SJCRH30 (cell line): Measurements from ENCODE around the gene ITPRID1. TPM values are rescaled to one million over a fixed set of nuclear protein-coding genes. Genes with fewer than 3 reads are reported as not detected.
"Not testable (repeated sequence)": the region's sequence is repeated elsewhere in the genome, so short reads cannot be mapped to it uniquely, and the experiment has no call there.

ENCODE experiments used
- DNase-seq, 2 experiments: peaks; one replicate each; pipeline ENCODE4 v3.0.0-alpha.2; 2015 to 2020
- H3K27ac ChIP-seq: fragments of 250-450 bp; sonication (Bioruptor Pico); 2 replicates; pipeline ENCODE4 v1.5.1; 2020; ENCODE audit warnings: mild to moderate bottlenecking, moderate library complexity
- H3K27me3 ChIP-seq: fragments of 250-450 bp; sonication (Bioruptor Pico); 2 replicates; pipeline ENCODE4 v1.5.1; 2020; ENCODE audit warnings: mild to moderate bottlenecking, moderate library complexity
- H3K36me3 ChIP-seq: fragments of 250-450 bp; sonication (Bioruptor Pico); 2 replicates; pipeline ENCODE4 v1.5.1; 2020; ENCODE audit warnings: mild to moderate bottlenecking, moderate library complexity
- H3K4me1 ChIP-seq: fragments of 250-450 bp; sonication (Bioruptor Pico); 2 replicates; pipeline ENCODE4 v1.5.1; 2020; ENCODE audit warnings: mild to moderate bottlenecking, moderate library complexity
- H3K4me3 ChIP-seq: fragments of 250-450 bp; sonication (Bioruptor Pico); 2 replicates; pipeline ENCODE4 v1.5.1; 2020; ENCODE audit warnings: mild to moderate bottlenecking, moderate library complexity
- H3K9me3 ChIP-seq: fragments of 250-450 bp; sonication (Bioruptor Pico); replicated peaks from 2 replicates; pipeline ENCODE4 v1.5.1; 2020; ENCODE audit warnings: mild to moderate bottlenecking, moderate library complexity
- total RNA-seq: library from RNA; depleted of rRNA; stranded (reverse); fragments of >200 nt; shearing (Covaris generic); gene quantifications from 2 replicates; pipeline ENCODE4 v1.2.3, GENCODE V29; 2014

Gene ITPRID1
- total RNA-seq, 1 experiment from 2014 or later = not detected

DNA sequence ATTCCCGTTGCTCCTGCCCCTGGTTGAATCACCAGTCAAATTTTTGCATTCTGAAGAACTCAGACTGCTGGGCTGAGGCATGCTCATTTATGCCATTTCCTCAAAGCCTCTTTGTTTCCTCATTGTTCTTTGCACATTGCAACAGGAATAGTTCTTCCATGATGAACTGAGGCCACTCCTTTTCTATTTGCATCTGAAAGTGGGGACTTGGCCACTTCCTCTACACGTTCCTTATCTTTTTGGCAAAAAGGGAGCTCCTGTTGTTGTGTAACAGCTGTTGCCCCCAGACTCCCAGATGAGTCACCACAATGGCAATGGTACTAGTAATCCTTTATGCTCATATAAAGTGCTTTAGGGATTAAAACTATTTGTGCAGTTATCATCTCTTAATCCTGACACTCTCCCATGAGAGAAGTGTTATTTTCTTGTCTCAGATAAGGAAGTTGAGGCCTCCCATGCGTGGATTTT lies 20.1 kb upstream of the ITPRID1 start:
- DNase-seq = peak; percentile 29 to 34
- no peak overlapping the region for H3K27ac ChIP-seq
- H3K27me3 ChIP-seq = no peaks in the 10 kb centered on the region
- H3K4me3 ChIP-seq = no peak overlapping the region
- no peaks in the 10 kb centered on the region for H3K36me3 ChIP-seq
- H3K9me3 ChIP-seq = no peaks in the 10 kb centered on the region
- peaks cover 10% of the 10 kb centered on the region for H3K4me1 ChIP-seq

DNA sequence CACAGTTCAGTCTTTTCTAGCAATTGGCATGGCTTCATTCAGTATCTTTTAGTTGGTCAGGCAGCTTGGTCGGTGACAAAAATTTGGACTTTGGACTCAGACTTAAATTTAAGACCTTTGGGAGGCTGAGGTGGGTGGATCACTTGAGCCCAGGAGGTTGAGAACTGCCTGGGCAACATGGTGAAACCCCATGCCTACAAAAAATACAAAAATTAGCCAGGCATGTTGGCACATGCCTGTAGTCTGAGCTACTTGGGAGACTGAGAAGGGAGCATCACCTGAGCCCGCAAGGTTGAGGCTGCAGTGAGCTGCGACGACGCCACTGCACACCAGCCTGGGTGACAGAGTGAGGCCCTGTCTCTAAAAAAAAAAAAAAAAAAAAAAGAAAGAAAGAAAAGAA lies 19.5 kb upstream of the ITPRID1 start:
- DNase-seq = no peak
- no peaks in the 10 kb centered on the region for H3K36me3 ChIP-seq
- no peak overlapping the region for H3K4me3 ChIP-seq
- H3K4me1 ChIP-seq = peaks cover 10% of the 10 kb centered on the region
- H3K27ac ChIP-seq = no peak overlapping the region
- H3K9me3 ChIP-seq = no peaks in the 10 kb centered on the region
- H3K27me3 ChIP-seq = no peaks in the 10 kb centered on the region

DNA sequence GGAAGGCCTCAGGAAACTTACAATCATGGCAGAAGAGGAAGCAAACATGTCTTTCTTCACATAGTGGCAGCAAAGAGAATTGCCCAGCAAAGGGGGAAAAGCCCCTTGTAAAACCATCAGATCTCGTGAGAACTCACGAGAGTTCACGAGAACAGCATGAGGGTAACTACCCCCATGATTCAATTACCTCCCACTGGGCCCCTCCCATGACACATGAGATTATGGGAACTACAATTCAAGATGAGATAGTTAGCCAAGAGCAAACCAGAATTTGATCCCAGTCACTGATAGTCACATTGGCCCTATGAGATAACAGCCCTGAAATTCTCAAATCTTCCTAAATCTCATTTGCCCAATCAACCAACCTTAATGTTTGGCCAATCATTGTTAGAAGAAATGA lies 18.2 kb upstream of the ITPRID1 start:
- Histone ChIP-seq H3K27ac (no peak overlapping the region), H3K4me1 (peaks cover 10% of the 10 kb centered on the region), H3K27me3 (no peaks in the 10 kb centered on the region), H3K9me3 (no peaks in the 10 kb centered on the region), H3K4me3 (no peak overlapping the region), H3K36me3 (no peaks in the 10 kb centered on the region)
- no peak for DNase-seq

DNA sequence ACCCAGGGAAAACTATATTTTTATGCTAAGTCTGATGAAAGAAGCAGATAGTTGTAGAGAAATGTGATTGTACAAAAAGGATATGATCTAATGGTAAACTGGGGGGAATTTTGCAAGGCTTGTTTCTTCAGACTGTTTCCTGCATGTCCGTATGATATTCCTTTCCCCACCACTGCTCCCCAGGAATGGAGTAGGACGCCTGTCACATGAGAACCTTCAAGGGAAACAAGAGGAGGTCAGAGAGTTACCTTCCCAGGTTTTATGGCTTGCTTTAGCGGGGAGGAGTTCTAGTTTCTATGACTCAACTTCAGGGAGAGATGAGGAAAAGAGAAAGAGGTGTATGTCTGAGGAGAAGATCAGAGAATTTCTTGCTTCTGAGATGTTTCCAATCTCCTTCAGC lies 16.4 kb upstream of the ITPRID1 start:
- no peak overlapping the region for H3K4me3 ChIP-seq
- no peaks in the 10 kb centered on the region for H3K36me3 ChIP-seq
- H3K9me3 ChIP-seq = no peaks in the 10 kb centered on the region
- H3K4me1 ChIP-seq = peaks cover 10% of the 10 kb centered on the region
- no peak for DNase-seq
- H3K27me3 ChIP-seq = no peaks in the 10 kb centered on the region
- no peak overlapping the region for H3K27ac ChIP-seq

DNA sequence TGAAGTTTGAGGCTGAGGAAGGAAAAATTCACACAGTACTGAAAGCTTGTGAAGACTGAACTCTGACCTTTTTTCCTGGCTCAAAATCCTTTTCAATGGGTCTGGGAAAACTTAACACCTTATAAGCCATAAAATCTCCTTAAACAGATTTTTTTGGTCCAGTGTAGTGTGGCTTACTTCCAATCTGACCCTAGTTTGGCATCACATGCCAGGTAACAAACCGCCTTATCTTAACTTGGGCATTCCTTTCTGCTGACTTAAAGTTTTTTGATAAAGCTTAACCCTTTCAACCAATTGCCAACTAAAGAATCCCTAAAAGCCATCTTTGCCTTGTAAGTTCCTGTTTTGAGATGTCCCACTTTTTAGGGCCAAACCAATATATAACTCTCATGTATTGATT lies 13.2 kb upstream of the ITPRID1 start:
- no peaks in the 10 kb centered on the region for H3K27me3 ChIP-seq
- H3K9me3 ChIP-seq = no peaks in the 10 kb centered on the region
- no peak for DNase-seq
- no peaks in the 10 kb centered on the region for H3K36me3 ChIP-seq
- no peak overlapping the region for H3K4me3 ChIP-seq
- H3K27ac ChIP-seq = no peak overlapping the region
- H3K4me1 ChIP-seq = no peaks in the 10 kb centered on the region

DNA sequence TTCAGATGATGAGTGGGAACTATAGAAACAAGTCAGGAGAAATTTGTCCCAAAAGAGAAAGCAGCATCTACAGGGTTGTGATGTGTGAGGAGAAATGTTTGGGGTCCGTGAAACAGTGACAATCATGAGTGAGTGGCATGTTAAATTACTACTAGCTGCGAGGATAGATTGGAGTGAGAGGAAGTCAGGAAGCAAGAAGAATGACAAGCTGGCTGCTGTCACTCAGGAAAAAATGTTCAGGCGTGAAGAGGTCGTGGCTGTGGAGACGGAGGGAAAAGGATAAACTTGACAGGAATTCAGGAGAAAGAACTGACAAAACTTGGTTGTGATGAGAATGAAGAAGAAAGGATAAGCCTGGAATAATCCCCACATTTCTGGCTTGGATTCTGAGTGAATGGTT lies 5.1 kb upstream of the ITPRID1 start:
- DNase-seq = no peak
- H3K27ac ChIP-seq = no peak overlapping the region
- H3K36me3 ChIP-seq = no peaks in the 10 kb centered on the region
- H3K4me1 ChIP-seq = no peaks in the 10 kb centered on the region
- no peaks in the 10 kb centered on the region for H3K9me3 ChIP-seq
- H3K27me3 ChIP-seq = no peaks in the 10 kb centered on the region; the same call in 1 of the 2 replicates
- no peak overlapping the region for H3K4me3 ChIP-seq

DNA sequence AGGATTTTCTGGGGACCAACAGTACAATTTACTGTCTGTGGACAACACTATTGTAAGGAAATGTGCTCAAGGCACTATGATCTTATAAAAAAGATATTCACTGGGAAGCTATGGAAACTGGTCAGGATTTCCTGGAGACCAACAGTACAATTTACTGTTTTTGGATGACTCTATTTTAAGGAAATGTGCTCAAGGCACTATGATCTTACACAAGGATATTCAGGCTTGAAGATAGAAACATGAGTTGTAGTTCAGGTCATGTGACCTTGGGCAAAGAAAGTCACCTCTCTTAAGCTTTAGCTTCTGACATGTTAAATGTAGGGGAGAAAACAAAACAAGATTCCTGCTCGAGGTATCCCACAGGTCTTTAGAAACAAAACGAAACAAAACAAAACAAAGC lies 1.7 kb upstream of the ITPRID1 start:
- no peaks in the 10 kb centered on the region; the same call in 1 of the 2 replicates for H3K27me3 ChIP-seq
- no peaks in the 10 kb centered on the region for H3K9me3 ChIP-seq
- DNase-seq = no peak
- H3K27ac ChIP-seq = no peak overlapping the region
- H3K4me1 ChIP-seq = no peaks in the 10 kb centered on the region
- no peak overlapping the region for H3K4me3 ChIP-seq
- no peaks in the 10 kb centered on the region for H3K36me3 ChIP-seq

DNA sequence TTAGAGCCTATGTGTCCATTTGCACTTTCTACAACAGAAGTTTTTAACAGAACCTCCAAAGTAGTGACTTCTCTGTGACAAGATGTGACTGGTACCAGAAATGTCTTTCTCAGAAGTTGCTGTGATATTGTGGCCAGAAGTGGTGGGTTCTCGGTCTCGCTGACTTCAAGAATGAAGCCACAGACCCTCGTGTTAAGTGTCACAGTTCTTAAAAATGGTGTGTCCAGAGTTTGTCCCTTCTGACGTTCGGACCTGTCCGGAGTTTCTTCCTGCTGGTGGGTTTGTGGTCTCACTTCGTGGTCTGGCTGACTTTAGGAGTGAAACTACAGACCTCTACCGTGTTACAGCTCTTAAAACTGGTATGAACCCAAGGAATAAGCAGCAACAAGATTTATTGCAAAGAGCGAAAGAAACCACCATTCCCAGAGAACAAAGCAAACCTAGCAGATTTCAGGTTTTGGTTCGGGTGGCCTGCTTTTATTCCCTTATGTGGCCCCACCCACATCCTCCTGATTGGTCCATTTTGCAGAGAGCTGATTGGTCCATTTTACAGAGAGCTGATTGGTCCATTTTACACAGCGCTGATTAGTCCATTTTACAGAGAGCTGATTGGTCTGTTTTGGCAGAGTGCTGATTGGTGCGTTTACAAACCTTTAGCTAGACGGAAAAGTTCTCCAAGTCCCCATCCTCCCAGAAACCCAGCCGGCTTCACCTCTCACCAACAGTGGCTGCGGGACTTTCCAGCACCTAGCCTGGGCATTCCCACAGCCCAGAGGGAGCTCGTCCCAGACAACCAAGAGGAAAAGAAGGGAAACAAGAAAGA lies 3.0 kb downstream of the ITPRID1 start:
- Histone ChIP-seq H3K4me1 (no peaks in the 10 kb centered on the region), H3K4me3 (no peak overlapping the region), H3K36me3 (no peaks in the 10 kb centered on the region), H3K27ac (no peak overlapping the region), H3K9me3 (no peaks in the 10 kb centered on the region), H3K27me3 (no peaks in the 10 kb centered on the region)
- DNase-seq = no peak

DNA sequence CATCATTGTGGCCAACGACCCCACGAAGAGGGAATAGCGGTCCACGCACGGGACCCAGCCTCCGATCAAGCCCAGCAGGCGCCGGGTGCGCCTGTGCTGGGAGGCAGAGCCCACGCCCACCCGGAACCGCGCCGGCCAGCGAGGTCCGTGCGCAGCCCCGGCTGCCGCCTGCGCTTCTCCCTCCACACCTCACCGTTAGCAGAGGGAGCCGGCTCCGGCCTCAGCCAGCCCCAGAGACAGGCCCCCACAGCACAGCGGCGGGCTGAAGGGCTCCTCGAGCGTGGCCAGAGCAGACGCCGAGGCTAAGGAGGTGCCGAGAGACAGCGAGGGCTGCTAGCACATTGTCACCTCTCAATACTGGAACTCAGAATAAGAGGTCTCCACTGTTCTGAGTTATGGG lies 3.6 kb downstream of the ITPRID1 start:
- H3K27ac ChIP-seq = no peak overlapping the region
- H3K4me1 ChIP-seq = no peaks in the 10 kb centered on the region
- no peak overlapping the region for H3K4me3 ChIP-seq
- no peaks in the 10 kb centered on the region for H3K9me3 ChIP-seq
- DNase-seq = no peak
- H3K27me3 ChIP-seq = 0 out of 2 replicates have a peak, but pooled peaks cover 2% of the 10 kb centered on the region
- H3K36me3 ChIP-seq = no peaks in the 10 kb centered on the region

DNA sequence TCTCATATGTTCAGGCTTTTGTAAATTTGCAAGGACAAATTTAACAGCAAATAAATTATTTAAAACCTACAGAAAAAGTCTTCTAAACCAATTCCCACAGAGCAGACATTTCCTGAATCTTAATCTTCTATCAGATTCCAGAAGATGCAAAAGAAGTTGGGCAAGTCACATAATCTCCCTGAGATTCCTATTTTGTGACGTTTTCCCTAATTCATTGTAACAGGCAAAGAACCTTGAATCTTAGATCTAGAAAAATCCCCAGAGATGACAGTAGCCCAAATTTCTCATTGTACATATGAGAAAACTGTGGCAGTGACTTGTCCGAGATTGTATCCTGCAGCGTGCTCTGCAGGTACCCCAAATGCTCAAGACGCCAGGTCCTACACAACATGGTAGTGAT lies 4.9 kb downstream of the ITPRID1 start:
- no peaks in the 10 kb centered on the region for H3K9me3 ChIP-seq
- H3K4me1 ChIP-seq = no peaks in the 10 kb centered on the region
- no peak for DNase-seq
- H3K4me3 ChIP-seq = no peak overlapping the region
- no peak overlapping the region for H3K27ac ChIP-seq
- peaks cover 2% of the 10 kb centered on the region; the same call in 1 of the 2 replicates for H3K27me3 ChIP-seq
- no peaks in the 10 kb centered on the region for H3K36me3 ChIP-seq

DNA sequence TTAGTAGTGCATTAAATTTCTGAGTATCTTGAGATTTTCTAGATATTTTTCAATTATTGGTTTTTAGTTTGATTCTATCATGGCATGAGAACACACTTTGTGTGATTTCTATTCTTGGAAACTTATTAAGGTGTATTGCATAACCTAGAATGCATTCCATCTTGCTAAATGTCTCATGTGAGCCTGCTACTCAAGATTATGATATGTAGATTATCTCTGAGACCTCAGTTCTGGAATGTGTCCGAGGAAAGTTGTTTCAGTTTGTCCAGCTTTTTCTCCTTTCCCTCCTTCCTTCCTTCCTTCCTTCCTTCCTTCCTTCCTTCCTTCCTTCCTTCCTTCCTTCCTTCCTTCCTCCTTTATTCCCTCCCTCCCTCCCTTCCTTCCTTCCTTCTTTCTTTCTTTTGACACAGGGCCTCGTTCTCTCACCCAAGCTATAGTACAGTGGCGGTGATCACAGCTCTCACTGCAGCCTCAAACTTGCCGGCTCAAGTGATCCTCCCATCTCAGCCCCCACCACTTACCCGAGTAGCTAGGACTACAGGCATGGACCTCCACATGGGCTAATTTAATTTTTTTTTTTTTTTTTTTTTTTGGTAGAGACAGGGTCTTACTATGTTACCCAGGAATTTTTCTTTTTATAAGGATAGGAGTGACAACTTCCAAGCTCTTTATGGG lies 7.6 kb downstream of the ITPRID1 start:
- no peaks in the 10 kb centered on the region for H3K9me3 ChIP-seq
- H3K4me1 ChIP-seq = no peaks in the 10 kb centered on the region
- no peak overlapping the region for H3K27ac ChIP-seq
- H3K36me3 ChIP-seq = no peaks in the 10 kb centered on the region
- H3K4me3 ChIP-seq = no peak overlapping the region
- H3K27me3 ChIP-seq = peaks cover 2% of the 10 kb centered on the region; the same call in 1 of the 2 replicates
- DNase-seq = no peak

DNA sequence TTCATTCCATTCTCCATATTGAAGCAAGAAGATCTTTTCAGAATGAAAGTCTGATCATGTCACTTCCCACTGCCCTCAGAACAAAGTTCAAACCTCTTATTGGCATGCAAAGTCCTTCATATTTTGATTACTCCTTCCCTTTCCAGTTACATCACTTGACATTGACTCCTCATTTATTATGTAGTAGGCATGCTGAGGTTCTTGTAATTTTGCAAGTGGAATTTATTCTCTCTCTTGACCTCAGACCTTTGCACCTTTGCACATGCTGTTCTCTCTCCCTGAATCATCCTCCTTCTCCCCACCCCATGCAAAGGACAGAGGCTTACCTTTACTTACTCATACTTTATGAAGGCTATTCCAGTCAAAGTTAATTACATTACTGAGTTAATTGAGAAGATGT lies 13.0 kb downstream of the ITPRID1 start:
- Histone ChIP-seq H3K9me3 (no peaks in the 10 kb centered on the region), H3K27ac (no peak overlapping the region), H3K4me1 (peaks cover 3% of the 10 kb centered on the region; the same call in 1 of the 2 replicates), H3K27me3 (peaks cover 2% of the 10 kb centered on the region; the same call in 1 of the 2 replicates), H3K36me3 (no peaks in the 10 kb centered on the region), H3K4me3 (no peak overlapping the region)
- no peak for DNase-seq

DNA sequence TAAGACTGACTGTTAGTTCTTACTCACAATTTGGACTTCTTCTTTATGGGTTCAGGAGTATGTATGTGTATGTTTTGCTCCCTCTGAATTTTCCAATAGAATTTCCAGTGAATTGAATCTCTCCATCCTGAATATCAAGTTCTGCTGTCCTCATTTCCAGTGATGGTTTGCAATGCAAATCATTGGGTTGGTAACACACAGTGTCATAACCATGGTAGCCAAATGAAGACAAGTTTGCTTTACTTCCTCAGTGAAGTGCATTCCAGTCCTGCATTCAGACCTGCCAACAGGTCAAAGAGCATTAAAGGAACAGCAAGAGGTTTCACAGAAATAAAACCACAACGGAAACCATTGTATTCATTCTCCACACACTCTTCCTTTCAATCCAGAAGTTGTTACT lies 15.2 kb downstream of the ITPRID1 start:
- no peak overlapping the region for H3K27ac ChIP-seq
- DNase-seq = no peak
- no peaks in the 10 kb centered on the region for H3K9me3 ChIP-seq
- no peaks in the 10 kb centered on the region for H3K27me3 ChIP-seq
- H3K4me1 ChIP-seq = peaks cover 4% of the 10 kb centered on the region; the same call in 1 of the 2 replicates
- H3K4me3 ChIP-seq = no peak overlapping the region
- H3K36me3 ChIP-seq = no peaks in the 10 kb centered on the region

DNA sequence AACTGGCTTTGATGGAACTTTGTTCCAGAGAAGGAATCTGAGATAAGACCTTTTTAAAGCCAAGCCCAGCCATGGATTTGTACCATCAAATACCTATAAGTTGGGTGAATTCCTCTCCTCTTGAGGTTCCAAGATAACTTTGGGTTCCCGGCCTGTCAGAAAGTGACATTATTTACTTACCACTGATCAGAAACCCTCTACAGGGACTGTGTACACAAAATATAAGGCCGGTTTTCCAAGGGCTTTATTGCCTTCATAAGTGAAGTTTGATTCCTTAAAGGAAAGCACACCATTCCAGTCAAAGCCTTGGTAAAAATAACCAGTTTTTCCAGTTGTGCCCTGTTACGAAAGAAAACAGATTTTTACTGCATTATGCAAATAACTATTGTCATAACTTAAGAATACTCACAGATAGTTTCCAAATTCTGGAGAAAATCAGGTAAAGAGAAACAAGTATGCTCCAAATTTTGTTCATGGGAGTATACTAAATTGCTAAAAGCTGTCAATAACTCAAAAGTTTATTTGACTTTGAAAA lies 26.8 kb downstream of the ITPRID1 start:
- not testable (repeated sequence) for H3K27ac ChIP-seq, H3K4me1 ChIP-seq, H3K27me3 ChIP-seq, DNase-seq, H3K4me3 ChIP-seq, H3K36me3 ChIP-seq, H3K9me3 ChIP-seq

DNA sequence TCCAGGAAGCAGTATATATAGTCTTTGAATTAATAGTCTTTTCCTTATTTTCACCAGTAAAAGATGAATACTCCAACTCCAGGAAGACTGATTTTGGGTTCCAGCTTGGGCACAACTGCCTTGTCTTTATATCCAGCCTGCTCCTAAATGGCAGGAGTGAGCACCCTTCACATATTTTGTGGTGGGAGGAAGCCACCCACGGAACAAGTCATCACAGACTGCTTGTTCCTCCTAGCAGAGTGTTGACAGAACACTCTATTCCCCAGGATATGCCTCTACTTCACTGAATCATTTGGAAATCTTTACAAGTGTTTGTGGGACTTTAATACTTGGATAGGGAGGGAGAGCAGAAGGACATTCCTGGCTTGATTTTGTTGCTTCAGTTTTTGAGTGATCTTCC lies 31.7 kb downstream of the ITPRID1 start:
- H3K27ac ChIP-seq = no peak overlapping the region
- DNase-seq = no peak
- no peaks in the 10 kb centered on the region for H3K9me3 ChIP-seq
- no peaks in the 10 kb centered on the region for H3K36me3 ChIP-seq
- H3K27me3 ChIP-seq = no peaks in the 10 kb centered on the region
- H3K4me1 ChIP-seq = no peaks in the 10 kb centered on the region
- no peak overlapping the region for H3K4me3 ChIP-seq
